ENCODE measurements around the gene FMR1.

The FMR1 gene

DNA sequence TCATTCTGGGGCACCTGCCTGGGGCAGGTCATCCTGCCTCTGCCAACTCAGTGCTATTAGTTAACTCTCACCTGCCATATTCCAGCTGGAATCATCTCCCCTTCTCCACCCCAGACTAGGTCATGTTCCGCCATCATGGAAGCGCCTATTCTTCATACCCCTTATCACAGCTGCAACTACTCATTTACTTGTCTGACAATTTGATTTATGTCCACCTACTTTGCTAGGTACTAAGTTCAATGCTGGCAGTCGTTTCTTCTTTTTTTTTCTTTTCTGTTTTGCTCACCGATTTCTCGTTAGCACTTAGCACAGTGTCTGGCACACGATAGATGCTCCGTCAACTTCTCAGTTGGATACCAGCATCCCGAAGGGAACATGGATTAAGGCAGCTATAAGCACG lies 1.1 kb upstream of the FMR1 start:
- Histone ChIP-seq H3K9me3 (ENCODE audit: control insufficient read depth, insufficient read depth, low read depth, low read length) (no peaks in the 10 kb centered on the region), H3K4me1 (ENCODE audit: control insufficient read depth, insufficient read depth, low read length) (peaks cover 1% of the 10 kb centered on the region), H3K36me3 (ENCODE audit: control insufficient read depth in 2 of 2, insufficient read depth in 1 of 2, low read length in 2 of 2) (no peaks in the 10 kb centered on the region), H3K4me3 (ENCODE audit: low read depth, low read length) (no peak overlapping the region), H3K27ac (ENCODE audit: extremely low read depth, low read depth, low read length) (no peak overlapping the region)
- CTCF ChIA-PET: no interaction called here
- TF ChIP-seq GLIS1 (tag by site-specific recombination; IDR thresholded peaks at IDR 0.05) (no peak), SP7 (tag by site-specific recombination; IDR thresholded peaks at IDR 0.05) (peak; percentile 65)
- POLR2A ChIA-PET: no interaction called here

GRCh38 chrX:147912093-147912801 lies 528 bp downstream of the FMR1 start:
- Histone ChIP-seq H3K9me3 (ENCODE audit: control insufficient read depth, insufficient read depth, low read depth, low read length) (no peaks in the 10 kb centered on the region), H3K4me1 (ENCODE audit: control insufficient read depth, insufficient read depth, low read length) (peaks cover 3% of the 10 kb centered on the region), H3K4me3 (ENCODE audit: low read depth, low read length) (peak overlapping the region; percentile 75), H3K27ac (ENCODE audit: extremely low read depth, low read depth, low read length) (peak overlapping the region; percentile 96), H3K36me3 (ENCODE audit: control insufficient read depth in 2 of 2, insufficient read depth in 1 of 2, low read length in 2 of 2) (no peaks in the 10 kb centered on the region)
- CTCF ChIA-PET: no interaction called here
- POLR2A ChIA-PET: interaction anchor here (1.0 to 1.6 kb wide), 2 partner anchors 9 to 18 kb away, joined by 3 to 5 read pairs; no protein-coding TSS in a partner anchor
- TF ChIP-seq ZNF692 (tag by site-specific recombination; IDR thresholded peaks at IDR 0.05) (no peak), PRDM10 (tag by site-specific recombination; IDR thresholded peaks at IDR 0.05) (no peak), ZNF621 (tag by site-specific recombination; IDR thresholded peaks at IDR 0.05) (no peak), ZNF664 (tag by site-specific recombination; IDR thresholded peaks at IDR 0.05) (no peak), ZNF311 (tag by site-specific recombination; IDR thresholded peaks at IDR 0.05; ENCODE audit: borderline replicate concordance) (no peak), ZIC2 (tag by site-specific recombination; IDR thresholded peaks at IDR 0.05) (peak; percentile 79), YY1 (tag by site-specific recombination; IDR thresholded peaks at IDR 0.05) (peak; percentile 68), ZNF785 (tag by site-specific recombination; IDR thresholded peaks at IDR 0.05) (no peak), KLF7 (tag by site-specific recombination; IDR thresholded peaks at IDR 0.05; ENCODE audit: borderline replicate concordance) (no peak), ZNF596 (tag by site-specific recombination; IDR thresholded peaks at IDR 0.05) (no peak), ZEB2 (tag by site-specific recombination; IDR thresholded peaks at IDR 0.05) (peak; percentile 28; the same call in 1 of the 2 replicates), GLIS1 (tag by site-specific recombination; IDR thresholded peaks at IDR 0.05) (peak; percentile 64), GLI2 (tag by site-specific recombination; IDR thresholded peaks at IDR 0.05; ENCODE audit: borderline replicate concordance, low read depth) (no peak), ZNF2 (tag by site-specific recombination; IDR thresholded peaks at IDR 0.05) (no peak), ZNF423 (tag by site-specific recombination; IDR thresholded peaks at IDR 0.05) (no peak), REST (tag by site-specific recombination; IDR thresholded peaks at IDR 0.05) (peak; percentile 70), ZNF324 (tag by site-specific recombination; IDR thresholded peaks at IDR 0.05) (no peak), ZBTB20 (tag by site-specific recombination; IDR thresholded peaks at IDR 0.05) (peak; percentile 87), REPIN1 (tag by site-specific recombination; IDR thresholded peaks at IDR 0.05; ENCODE audit: low read depth) (no peak), ZNF792 (tag by site-specific recombination; IDR thresholded peaks at IDR 0.05) (no peak), ZFP69B (tag by site-specific recombination; IDR thresholded peaks at IDR 0.05) (no peak), ZNF335 (tag by site-specific recombination; conservative IDR thresholded peaks at IDR 0.05) (peak; percentile 86), ZBTB8A (tag by site-specific recombination; IDR thresholded peaks at IDR 0.05) (peak; percentile 68)
- TF ChIP-seq, protein P1, sequence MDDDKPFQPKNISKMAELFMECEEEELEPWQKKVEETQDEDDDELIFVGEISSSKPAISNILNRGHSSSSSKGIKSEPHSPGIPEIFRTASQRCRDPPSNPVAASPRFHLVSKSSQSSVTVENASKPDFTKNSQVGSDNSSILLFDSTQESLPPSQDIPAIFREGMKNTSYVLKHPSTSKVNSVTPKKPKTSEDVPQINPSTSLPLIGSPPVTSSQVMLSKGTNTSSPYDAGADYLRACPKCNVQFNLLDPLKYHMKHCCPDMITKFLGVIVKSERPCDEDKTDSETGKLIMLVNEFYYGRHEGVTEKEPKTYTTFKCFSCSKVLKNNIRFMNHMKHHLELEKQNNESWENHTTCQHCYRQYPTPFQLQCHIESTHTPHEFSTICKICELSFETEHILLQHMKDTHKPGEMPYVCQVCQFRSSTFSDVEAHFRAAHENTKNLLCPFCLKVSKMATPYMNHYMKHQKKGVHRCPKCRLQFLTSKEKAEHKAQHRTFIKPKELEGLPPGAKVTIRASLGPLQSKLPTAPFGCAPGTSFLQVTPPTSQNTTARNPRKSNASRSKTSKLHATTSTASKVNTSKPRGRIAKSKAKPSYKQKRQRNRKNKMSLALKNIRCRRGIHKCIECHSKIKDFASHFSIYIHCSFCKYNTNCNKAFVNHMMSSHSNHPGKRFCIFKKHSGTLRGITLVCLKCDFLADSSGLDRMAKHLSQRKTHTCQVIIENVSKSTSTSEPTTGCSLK (tag by site-specific recombination; IDR thresholded peaks at IDR 0.05): no peak

All from HEK293 (cell line).